Activated gamma-delta T cell (primary cell): ENCODE results near the gene PPIL4.
"Not testable (repeated sequence)": the region's sequence is repeated elsewhere in the genome, so short reads cannot be mapped to it uniquely, and the experiment has no call there.

Experiments
- DNase-seq: peaks from one replicate; lab custom pipeline; 2025; lab: John Stamatoyannopoulos, UW

Gene PPIL4

GRCh38 chr6:149534742-149535141 is 11.1 kb downstream of the PPIL4 start:
- no peak for DNase-seq

- DNase-seq: no peak
Measured at GRCh38 chr6:149529650-149530049, 16.2 kb downstream of the PPIL4 start.

GRCh38 chr6:149515494-149515893 is 30.3 kb downstream of the PPIL4 start:
- no peak for DNase-seq

- DNase-seq: no peak
Measured at GRCh38 chr6:149513915-149514314, 31.9 kb downstream of the PPIL4 start.

- no peak for DNase-seq
Measured at GRCh38 chr6:149510793-149511512, 34.9 kb downstream of the PPIL4 start.

GRCh38 chr6:149508485-149508884 is 37.4 kb downstream of the PPIL4 start:
- no peak for DNase-seq

- DNase-seq: no peak
Measured at GRCh38 chr6:149503872-149504271, 42.0 kb downstream of the PPIL4 start.

GRCh38 chr6:149503276-149503675 is 42.6 kb downstream of the PPIL4 start:
- DNase-seq: no peak

- DNase-seq: no peak
Measured at GRCh38 chr6:149501768-149502167, 44.1 kb downstream of the PPIL4 start.

GRCh38 chr6:149501201-149501600 is 44.6 kb downstream of the PPIL4 start:
- DNase-seq: no peak

- no peak for DNase-seq
Measured at GRCh38 chr6:149500096-149500495, 45.7 kb downstream of the PPIL4 start.

GRCh38 chr6:149499066-149499465 is 46.8 kb downstream of the PPIL4 start:
- DNase-seq: no peak

GRCh38 chr6:149497365-149497764 is 48.5 kb downstream of the PPIL4 start:
- no peak for DNase-seq

- DNase-seq: not testable (repeated sequence)
Measured at GRCh38 chr6:149496597-149496996, 49.2 kb downstream of the PPIL4 start.

- DNase-seq: not testable (repeated sequence)
Measured at GRCh38 chr6:149495349-149496016, 50.4 kb downstream of the PPIL4 start.

- DNase-seq: not testable (repeated sequence)
Measured at GRCh38 chr6:149494810-149495209, 51.0 kb downstream of the PPIL4 start.

GRCh38 chr6:149493761-149494320 is 52.0 kb downstream of the PPIL4 start:
- DNase-seq: no peak

GRCh38 chr6:149492798-149493343 is 53.0 kb downstream of the PPIL4 start:
- DNase-seq: no peak

- no peak for DNase-seq
Measured at GRCh38 chr6:149489967-149490366, 55.9 kb downstream of the PPIL4 start.

- no peak for DNase-seq
Measured at GRCh38 chr6:149488815-149489214, 57.0 kb downstream of the PPIL4 start.

- no peak for DNase-seq
Measured at GRCh38 chr6:149487316-149487715, 58.5 kb downstream of the PPIL4 start.

GRCh38 chr6:149484733-149485700 is 60.8 kb downstream of the PPIL4 start, which contains the start of gene ZC3H12D:
Gene ZC3H12D (minus strand): TSS chr6:149485014. CDS start chr6:149474543, 10,471 bp downstream.
- DNase-seq: peak; percentile 32
